Tongue (tissue), 2 donors: ENCODE results near the gene FGF23. TPM values are rescaled to one million over a fixed set of nuclear protein-coding genes. Genes with fewer than 3 reads are reported as not detected.
"Not testable (repeated sequence)": the region's sequence is repeated elsewhere in the genome, so short reads cannot be mapped to it uniquely, and the experiment has no call there.

Source experiments
- DNase-seq: peaks from one replicate; pipeline ENCODE4 v3.0.0-alpha.2; 2015
- total RNA-seq: library from RNA; depleted of rRNA; stranded (reverse); fragments of >200 nt; gene quantifications from one replicate; pipeline ENCODE4 v1.2.3, GENCODE V29; 2014

FGF23 gene
- 0.31 TPM for total RNA-seq

GRCh38 chr12:4379405-4379804, at the start of gene FGF23:
FGF23 (minus strand) TSS chr12:4379712; CDS start chr12:4379582, 130 bp downstream.
- DNase-seq: peak; percentile 57

DNA sequence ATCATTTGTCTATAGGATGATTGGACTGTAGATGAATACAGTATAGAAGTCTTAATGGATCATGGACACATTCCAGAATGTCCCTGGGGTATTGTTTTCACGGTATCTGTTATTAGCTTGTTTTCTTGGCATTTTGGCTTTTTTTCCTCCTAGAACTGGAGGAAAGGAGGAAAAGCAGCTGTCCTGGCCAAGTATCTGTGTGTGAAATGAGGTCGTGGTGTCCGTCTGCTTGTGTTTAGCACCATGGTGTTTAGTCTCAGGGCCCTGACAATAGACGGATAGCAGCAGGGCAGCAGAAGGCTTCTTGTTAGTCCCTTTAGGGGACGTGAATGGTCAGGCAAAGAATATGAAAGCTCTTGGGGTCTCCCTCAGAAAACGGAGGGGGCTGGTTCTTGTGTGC, 44.9 kb upstream of the FGF23 start:
- DNase-seq: no peak

- DNase-seq: no peak
These were observed 44.1 kb upstream of the FGF23 start for GRCh38 chr12:4423528-4424195.

DNA sequence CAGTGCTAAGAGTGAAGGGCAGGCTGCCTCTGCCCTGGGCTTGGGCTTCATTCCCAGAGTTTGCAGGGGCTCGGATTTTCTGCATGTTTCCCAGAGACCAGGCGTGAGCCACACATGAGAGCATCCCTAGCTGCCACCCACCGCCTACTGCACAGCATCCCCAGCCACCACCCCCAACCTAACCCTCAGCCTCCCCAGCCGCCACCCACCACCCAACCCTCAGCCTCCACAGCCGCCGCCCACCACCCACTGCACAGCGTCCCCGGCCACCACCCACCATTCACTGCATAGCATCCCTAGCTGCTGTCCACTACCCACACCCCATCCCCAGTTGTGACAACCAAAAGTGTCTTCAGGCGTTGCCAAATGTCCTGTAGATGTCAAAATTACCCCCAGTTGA, 43.5 kb upstream of the FGF23 start:
- DNase-seq: no peak

- DNase-seq: peak; percentile 68
These were observed 42.1 kb upstream of the FGF23 start for GRCh38 chr12:4421590-4422031.

- no peak for DNase-seq
These were observed 40.7 kb upstream of the FGF23 start for GRCh38 chr12:4420138-4420670.

- no peak for DNase-seq
These were observed 39.4 kb upstream of the FGF23 start for GRCh38 chr12:4418913-4419312.

GRCh38 chr12:4417936-4418335, 38.4 kb upstream of the FGF23 start:
- no peak for DNase-seq

DNA sequence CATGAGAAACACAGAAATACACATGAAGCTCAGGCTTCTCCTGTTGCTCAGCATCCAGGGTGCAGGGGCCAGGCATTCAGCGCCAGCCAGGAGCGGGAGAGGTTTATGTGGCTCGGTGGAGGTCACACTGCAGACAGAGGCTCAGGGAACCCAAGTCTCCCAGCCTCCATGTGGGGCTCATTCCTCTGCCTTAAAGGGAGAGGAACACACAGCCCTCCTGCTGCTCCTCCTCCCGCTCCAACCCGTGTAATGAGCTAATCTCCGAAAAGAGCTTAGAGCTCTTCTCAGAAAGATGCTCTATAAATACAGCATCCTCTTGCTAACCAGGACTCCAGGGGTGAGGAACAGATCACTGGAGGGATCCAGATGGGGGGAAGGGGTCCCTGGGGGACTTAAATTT, 37.9 kb upstream of the FGF23 start:
- DNase-seq: peak; percentile 28

DNA sequence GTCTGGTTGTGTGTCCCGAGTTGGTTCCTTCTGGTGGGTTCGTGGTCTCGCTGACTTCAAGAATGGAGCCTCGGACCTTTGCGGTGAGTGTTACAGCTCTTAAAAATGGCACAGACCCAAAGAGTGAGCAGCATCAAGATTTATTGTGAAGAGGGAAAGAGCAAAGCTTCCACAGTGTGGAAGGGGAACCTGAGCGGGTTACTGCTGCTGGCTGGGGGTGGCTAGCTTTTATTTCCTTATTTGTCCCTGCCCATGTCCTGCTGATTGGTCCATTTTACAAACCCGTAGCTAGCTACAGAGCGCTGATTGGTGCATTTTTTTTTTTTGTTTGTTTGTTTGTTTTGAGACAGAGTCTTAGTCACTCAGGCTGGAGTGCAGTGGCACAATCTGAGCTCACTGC, 36.8 kb upstream of the FGF23 start:
- DNase-seq: no peak

- no peak for DNase-seq
These were observed 33.0 kb upstream of the FGF23 start for GRCh38 chr12:4412465-4412864.

GRCh38 chr12:4412056-4412455, 32.5 kb upstream of the FGF23 start:
- DNase-seq: no peak

- DNase-seq: no peak
These were observed 27.6 kb upstream of the FGF23 start for GRCh38 chr12:4407136-4407535.

GRCh38 chr12:4404877-4405637, 25.5 kb upstream of the FGF23 start:
- DNase-seq: not testable (repeated sequence)

- no peak for DNase-seq
These were observed 23.5 kb upstream of the FGF23 start for GRCh38 chr12:4402996-4403395.

- no peak for DNase-seq
These were observed 21.6 kb upstream of the FGF23 start for GRCh38 chr12:4401117-4401516.

DNA sequence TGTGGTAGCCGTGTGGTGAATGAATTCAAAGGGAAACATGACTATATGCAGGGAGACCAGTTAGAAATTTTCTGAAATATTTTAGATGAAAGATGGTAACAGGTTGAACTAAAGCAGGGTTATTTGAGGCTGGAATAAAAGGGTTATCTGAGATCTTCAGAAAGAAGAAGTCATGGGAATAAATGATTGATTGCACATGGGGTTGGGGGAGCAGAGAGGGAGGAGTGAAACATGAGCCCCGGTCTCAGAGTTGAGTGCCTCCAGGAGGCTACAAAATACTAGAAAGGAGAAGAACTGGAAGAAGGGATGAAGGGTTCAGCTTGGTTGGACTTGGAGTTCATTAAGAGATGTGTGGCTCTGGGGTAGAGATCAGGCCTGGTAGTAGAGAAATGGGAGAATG, 16.3 kb upstream of the FGF23 start:
- no peak for DNase-seq

- DNase-seq: no peak
These were observed 13.7 kb upstream of the FGF23 start for GRCh38 chr12:4393211-4393610.

DNA sequence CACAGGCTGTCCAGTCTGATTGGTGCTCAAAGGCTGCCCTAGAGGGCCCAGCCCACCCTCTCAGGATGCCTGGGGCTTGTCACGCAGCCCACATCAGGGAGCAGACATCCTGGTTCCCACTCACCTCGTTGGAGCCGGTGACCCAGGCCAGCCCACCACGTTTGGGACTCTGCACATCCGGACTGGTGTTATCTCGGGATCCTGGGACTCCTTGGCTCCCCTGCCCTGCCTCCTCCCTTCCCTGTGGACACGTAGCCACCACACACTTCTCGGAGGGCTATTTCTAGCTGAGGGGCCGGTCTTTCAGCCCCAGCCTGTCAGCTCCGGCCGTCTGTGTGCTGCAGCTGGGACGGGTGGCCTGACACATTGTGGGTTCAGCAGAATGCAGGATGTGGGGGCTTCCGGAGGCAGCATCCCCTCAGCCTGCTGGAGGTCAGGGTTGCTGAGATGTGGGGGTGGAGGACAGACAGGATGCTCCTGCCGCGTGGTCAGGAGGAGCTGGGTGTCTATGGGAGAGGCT, 12.8 kb upstream of the FGF23 start:
- DNase-seq: peak; percentile 9

DNA sequence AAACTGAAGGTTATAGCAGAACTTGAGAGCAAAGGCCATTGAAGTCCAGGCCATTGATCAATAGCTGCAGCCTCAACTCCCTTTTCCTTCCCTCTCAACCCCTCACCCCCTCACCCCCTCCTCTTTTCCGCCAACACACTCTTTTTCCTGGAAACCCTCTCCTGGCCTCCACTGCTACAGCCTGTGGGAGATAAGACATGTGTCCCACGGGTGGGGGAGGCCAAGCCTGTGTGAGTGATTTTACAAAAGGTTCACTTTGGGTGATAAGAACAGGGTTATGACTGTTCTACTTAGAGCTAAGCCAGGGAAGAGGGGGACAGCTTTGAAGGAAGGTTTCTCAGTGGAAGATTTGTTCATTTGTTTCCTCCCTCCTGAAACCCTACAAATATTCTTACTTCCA, 9.2 kb upstream of the FGF23 start:
- DNase-seq: no peak

- no peak for DNase-seq
These were observed 8.5 kb upstream of the FGF23 start for GRCh38 chr12:4388032-4388431.

DNA sequence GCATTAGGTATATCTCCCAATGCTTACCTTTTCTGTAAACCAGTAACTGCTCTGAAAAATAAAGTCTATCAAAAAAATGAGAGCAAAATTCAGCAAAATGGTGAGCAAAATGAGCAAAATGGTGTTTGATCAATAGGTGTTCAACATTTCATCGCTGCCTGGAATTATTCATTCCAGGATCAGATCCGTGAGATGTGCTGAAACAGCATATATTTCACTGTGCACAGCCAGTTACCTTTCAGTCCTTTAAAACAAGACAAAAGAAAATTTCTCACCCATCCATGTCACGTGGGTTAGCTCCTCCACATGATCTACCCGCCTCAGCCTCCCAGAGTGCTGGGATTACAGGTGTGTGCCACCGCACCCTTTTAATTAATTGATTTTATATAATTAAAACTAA, 8.1 kb upstream of the FGF23 start:
- DNase-seq: no peak

DNA sequence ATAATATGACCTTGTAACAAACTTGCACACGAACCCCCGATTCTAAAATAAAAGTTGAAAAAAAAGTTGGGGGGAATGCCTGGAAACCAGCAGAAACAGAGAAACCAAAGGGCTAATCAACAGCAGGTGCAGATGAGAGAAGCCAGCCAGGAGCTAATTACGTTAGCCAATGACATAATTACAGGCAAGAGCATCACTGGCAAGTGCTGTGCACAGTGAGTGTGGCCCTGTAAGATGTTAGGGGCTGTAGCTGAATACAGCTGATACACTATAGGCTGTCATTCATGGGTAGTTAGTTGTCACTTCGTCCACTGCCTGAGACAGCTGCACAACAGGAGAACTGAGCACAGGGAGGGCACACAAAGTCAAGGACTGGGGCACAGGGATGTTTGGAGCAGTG, 7.3 kb upstream of the FGF23 start:
- DNase-seq: peak; percentile 19
